ENCODE measurements around the gene CHGA.

The CHGA gene

GRCh38 chr14:92982956-92983355 lies 60.0 kb downstream of the CHGA start:
- ATAC-seq, result no peak
- TF ChIP-seq TSHZ2 (CRISPR knock-in tag; IDR thresholded peaks at IDR 0.05) (no peak), OSR1 (CRISPR knock-in tag; IDR thresholded peaks at IDR 0.05) (no peak), ZNF8 (CRISPR knock-in tag; IDR thresholded peaks at IDR 0.05) (no peak), RARB (CRISPR knock-in tag; IDR thresholded peaks at IDR 0.05) (no peak)
- TF ChIP-seq, protein P1, sequence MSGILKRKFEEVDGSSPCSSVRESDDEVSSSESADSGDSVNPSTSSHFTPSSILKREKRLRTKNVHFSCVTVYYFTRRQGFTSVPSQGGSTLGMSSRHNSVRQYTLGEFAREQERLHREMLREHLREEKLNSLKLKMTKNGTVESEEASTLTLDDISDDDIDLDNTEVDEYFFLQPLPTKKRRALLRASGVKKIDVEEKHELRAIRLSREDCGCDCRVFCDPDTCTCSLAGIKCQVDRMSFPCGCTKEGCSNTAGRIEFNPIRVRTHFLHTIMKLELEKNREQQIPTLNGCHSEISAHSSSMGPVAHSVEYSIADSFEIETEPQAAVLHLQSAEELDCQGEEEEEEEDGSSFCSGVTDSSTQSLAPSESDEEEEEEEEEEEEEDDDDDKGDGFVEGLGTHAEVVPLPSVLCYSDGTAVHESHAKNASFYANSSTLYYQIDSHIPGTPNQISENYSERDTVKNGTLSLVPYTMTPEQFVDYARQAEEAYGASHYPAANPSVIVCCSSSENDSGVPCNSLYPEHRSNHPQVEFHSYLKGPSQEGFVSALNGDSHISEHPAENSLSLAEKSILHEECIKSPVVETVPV (CRISPR knock-in tag; IDR thresholded peaks at IDR 0.05), result no peak

GRCh38 chr14:92984082-92984788 lies 61.3 kb downstream of the CHGA start:
- no peak for ATAC-seq
- TF ChIP-seq ZNF8 (CRISPR knock-in tag; IDR thresholded peaks at IDR 0.05) (no peak), ZC3H10 (CRISPR knock-in tag; IDR thresholded peaks at IDR 0.05) (no peak), ZNF565 (CRISPR knock-in tag; conservative IDR thresholded peaks at IDR 0.05; ENCODE audit: low read depth) (no peak), SNAI2 (CRISPR knock-in tag; IDR thresholded peaks at IDR 0.05) (no peak), ZNF70 (CRISPR knock-in tag; IDR thresholded peaks at IDR 0.05) (no peak), TCF4 (CRISPR knock-in tag; IDR thresholded peaks at IDR 0.05; ENCODE audit: borderline replicate concordance) (no peak)
